A673 (cell line): ENCODE data around the gene MAT2A.

ENCODE experiments used
- EZH2 ChIP-seq: fragments of 200-600 bp; sonication (generic); IDR thresholded peaks from 2 replicates; pipeline ENCODE4 v1.6.1; 2017; ENCODE audit warnings: borderline replicate concordance, low read depth, mild to moderate bottlenecking, mixed read lengths, antibody characterized with exemption, low read length; ENCODE audit not compliant: poor library complexity, severe bottlenecking
- TF ChIP-seq, protein P1 (sequence below): fragments of 300-800, 200-600 bp; sonication (generic); conservative IDR thresholded peaks from 2 replicates; pipeline ENCODE4 v1.5.1; 2017; ENCODE audit warnings: low read depth, mild to moderate bottlenecking, antibody characterized with exemption, low read length, moderate library complexity, mixed read lengths

DNA sequence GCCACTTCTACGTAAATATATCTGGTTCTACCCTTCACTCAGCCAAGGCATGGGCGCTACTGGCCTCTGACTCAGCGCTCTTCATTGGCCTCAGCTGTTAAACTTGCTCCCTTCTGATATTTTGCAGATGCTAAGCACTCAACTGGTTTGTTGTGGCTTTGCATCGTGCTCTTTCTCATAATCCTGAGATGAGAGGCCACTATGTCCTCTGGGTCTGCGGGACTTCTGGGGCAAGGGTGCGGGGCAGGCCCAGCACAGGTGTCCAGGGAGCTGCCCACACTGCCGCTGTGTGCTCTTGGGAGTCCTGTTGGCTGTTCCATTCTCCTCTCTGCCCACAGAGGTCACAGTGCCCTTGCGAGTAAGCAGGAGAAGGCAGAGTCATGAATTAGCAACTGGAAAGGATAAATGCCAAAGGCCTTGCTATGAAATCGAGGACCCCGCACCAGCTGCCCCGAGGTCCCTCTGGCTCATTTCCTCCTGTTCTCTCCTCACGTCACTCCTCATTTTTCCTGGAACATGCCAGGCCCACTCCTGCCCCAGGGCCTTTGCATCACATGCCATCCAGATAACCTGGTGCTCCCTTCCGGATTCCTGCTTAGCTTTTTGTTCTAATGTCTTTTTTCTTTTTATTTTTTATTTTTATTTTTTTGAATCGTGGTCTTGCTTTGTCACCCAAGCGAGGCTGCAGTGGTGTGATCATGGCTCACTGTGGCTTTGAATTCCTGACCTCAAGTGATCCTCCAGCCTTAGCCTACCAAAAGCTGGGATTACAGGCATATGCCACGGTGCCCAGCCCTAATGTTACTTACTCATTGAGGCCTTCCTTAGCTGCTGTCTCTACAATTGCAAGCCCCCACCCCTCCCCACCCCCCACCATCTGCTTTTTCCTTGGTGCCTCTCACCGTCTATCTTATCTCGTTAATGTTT lies 34.9 kb upstream of the MAT2A start:
- TF ChIP-seq, protein P1, sequence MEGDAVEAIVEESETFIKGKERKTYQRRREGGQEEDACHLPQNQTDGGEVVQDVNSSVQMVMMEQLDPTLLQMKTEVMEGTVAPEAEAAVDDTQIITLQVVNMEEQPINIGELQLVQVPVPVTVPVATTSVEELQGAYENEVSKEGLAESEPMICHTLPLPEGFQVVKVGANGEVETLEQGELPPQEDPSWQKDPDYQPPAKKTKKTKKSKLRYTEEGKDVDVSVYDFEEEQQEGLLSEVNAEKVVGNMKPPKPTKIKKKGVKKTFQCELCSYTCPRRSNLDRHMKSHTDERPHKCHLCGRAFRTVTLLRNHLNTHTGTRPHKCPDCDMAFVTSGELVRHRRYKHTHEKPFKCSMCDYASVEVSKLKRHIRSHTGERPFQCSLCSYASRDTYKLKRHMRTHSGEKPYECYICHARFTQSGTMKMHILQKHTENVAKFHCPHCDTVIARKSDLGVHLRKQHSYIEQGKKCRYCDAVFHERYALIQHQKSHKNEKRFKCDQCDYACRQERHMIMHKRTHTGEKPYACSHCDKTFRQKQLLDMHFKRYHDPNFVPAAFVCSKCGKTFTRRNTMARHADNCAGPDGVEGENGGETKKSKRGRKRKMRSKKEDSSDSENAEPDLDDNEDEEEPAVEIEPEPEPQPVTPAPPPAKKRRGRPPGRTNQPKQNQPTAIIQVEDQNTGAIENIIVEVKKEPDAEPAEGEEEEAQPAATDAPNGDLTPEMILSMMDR = no peak
- TF ChIP-seq EZH2 = no peak
